ENCODE measurements around the gene ATP2C2.
"Not testable (repeated sequence)": the region's sequence is repeated elsewhere in the genome, so short reads cannot be mapped to it uniquely, and the experiment has no call there.

The ATP2C2 gene

GRCh38 chr16:84369105-84369504 lies 767 bp downstream of the ATP2C2 start:
- no peak for DNase-seq

- no peak for DNase-seq
These were observed 1.7 kb downstream of the ATP2C2 start for GRCh38 chr16:84369938-84370627.

GRCh38 chr16:84370723-84371552 lies 2.6 kb downstream of the ATP2C2 start:
- DNase-seq: no peak

GRCh38 chr16:84371553-84371865 lies 3.2 kb downstream of the ATP2C2 start:
- DNase-seq: no peak

GRCh38 chr16:84373907-84374489 lies 5.7 kb downstream of the ATP2C2 start:
- no peak for DNase-seq

GRCh38 chr16:84378099-84378498 lies 9.8 kb downstream of the ATP2C2 start:
- no peak for DNase-seq

- no peak for DNase-seq
These were observed 10.2 kb downstream of the ATP2C2 start for GRCh38 chr16:84378567-84378966.

GRCh38 chr16:84379008-84379708 lies 10.8 kb downstream of the ATP2C2 start:
- no peak for DNase-seq

GRCh38 chr16:84379709-84380362 lies 11.5 kb downstream of the ATP2C2 start:
- no peak for DNase-seq

GRCh38 chr16:84380405-84380804 lies 12.1 kb downstream of the ATP2C2 start:
- DNase-seq: no peak

- no peak for DNase-seq
These were observed 14.1 kb downstream of the ATP2C2 start for GRCh38 chr16:84382396-84382795.

- DNase-seq: no peak
These were observed 14.8 kb downstream of the ATP2C2 start for GRCh38 chr16:84383106-84383505.

GRCh38 chr16:84386047-84386446 lies 17.7 kb downstream of the ATP2C2 start:
- no peak for DNase-seq

- DNase-seq: no peak
These were observed 18.7 kb downstream of the ATP2C2 start for GRCh38 chr16:84387021-84387420.

- DNase-seq: no peak
These were observed 21.9 kb downstream of the ATP2C2 start for GRCh38 chr16:84390131-84390785.

- DNase-seq: no peak
These were observed 23.1 kb downstream of the ATP2C2 start for GRCh38 chr16:84391151-84392030.

- no peak for DNase-seq
These were observed 23.7 kb downstream of the ATP2C2 start for GRCh38 chr16:84392031-84392360.

- not testable (repeated sequence) for DNase-seq
These were observed 27.7 kb downstream of the ATP2C2 start for GRCh38 chr16:84396082-84396481.

GRCh38 chr16:84396537-84397008 lies 28.2 kb downstream of the ATP2C2 start:
- no peak for DNase-seq

- no peak for DNase-seq
These were observed 28.8 kb downstream of the ATP2C2 start for GRCh38 chr16:84397090-84397489.

GRCh38 chr16:84398701-84399100 lies 30.4 kb downstream of the ATP2C2 start:
- DNase-seq: no peak

Measured in stimulated activated naive CD4-positive, alpha-beta T cell (primary cell).